ENCODE data around the gene CEP250. TPM values are rescaled to one million over a fixed set of nuclear protein-coding genes. Genes with fewer than 3 reads are reported as not detected.

CEP250 gene
- total and polyA plus RNA-seq, 2 donors = 12.5 to 17.6 TPM

- H3K27ac ChIP-seq (ENCODE audit: low read depth in 1 of 2, low read length in 1 of 2) = no peak overlapping the region
- DNase-seq (ENCODE audit: low read depth in 6 of 9, low spot score in 9 of 9) = no peak
- no peaks in the 10 kb centered on the region for H3K9me3 ChIP-seq (ENCODE audit: control insufficient read depth in 2 of 2, insufficient read depth in 1 of 2, low read length in 1 of 2)
- peaks cover 46 to 55% of the 10 kb centered on the region in 2 donors for H3K36me3 ChIP-seq (ENCODE audit: control insufficient read depth in 2 of 2, insufficient read depth in 2 of 2, low read length in 1 of 2)
- H3K4me3 ChIP-seq (ENCODE audit: low read length in 2 of 2) = no peak overlapping the region
- 96% methylated on average over 8 of the region's 8 CpGs for WGBS
- H3K27me3 ChIP-seq (ENCODE audit: control insufficient read depth in 2 of 2, insufficient read depth in 1 of 2, low read length in 1 of 2) = no peaks in the 10 kb centered on the region
- H3K4me1 ChIP-seq (ENCODE audit: control insufficient read depth in 2 of 2, insufficient read depth in 2 of 2, low read length in 2 of 2) = no peaks in the 10 kb centered on the region
Observed at GRCh38 chr20:35556871-35557270, 101.5 kb downstream of the CEP250 start.

GRCh38 chr20:35558451-35558850, 103.1 kb downstream of the CEP250 start:
- Histone ChIP-seq H3K4me3 (ENCODE audit: low read length in 2 of 2) (no peak overlapping the region), H3K27me3 (ENCODE audit: control insufficient read depth in 2 of 2, insufficient read depth in 1 of 2, low read length in 1 of 2) (no peaks in the 10 kb centered on the region), H3K9me3 (ENCODE audit: control insufficient read depth in 2 of 2, insufficient read depth in 1 of 2, low read length in 1 of 2) (no peaks in the 10 kb centered on the region), H3K27ac (ENCODE audit: low read depth in 1 of 2, low read length in 1 of 2) (no peak overlapping the region), H3K4me1 (ENCODE audit: control insufficient read depth in 2 of 2, insufficient read depth in 2 of 2, low read length in 2 of 2) (no peaks in the 10 kb centered on the region), H3K36me3 (ENCODE audit: control insufficient read depth in 2 of 2, insufficient read depth in 2 of 2, low read length in 1 of 2) (peaks cover 32 to 47% of the 10 kb centered on the region in 2 donors)
- 98% methylated on average over 4 of the region's 4 CpGs for WGBS
- no peak for DNase-seq (ENCODE audit: low read depth in 6 of 9, low spot score in 9 of 9)

- no peaks in the 10 kb centered on the region for H3K27me3 ChIP-seq (ENCODE audit: control insufficient read depth in 2 of 2, insufficient read depth in 1 of 2, low read length in 1 of 2)
- H3K4me1 ChIP-seq (ENCODE audit: control insufficient read depth in 2 of 2, insufficient read depth in 2 of 2, low read length in 2 of 2) = no peaks in the 10 kb centered on the region
- WGBS = 96% methylated on average over 24 of the region's 24 CpGs
- no peak overlapping the region for H3K27ac ChIP-seq (ENCODE audit: low read depth in 1 of 2, low read length in 1 of 2)
- no peaks in the 10 kb centered on the region for H3K9me3 ChIP-seq (ENCODE audit: control insufficient read depth in 2 of 2, insufficient read depth in 1 of 2, low read length in 1 of 2)
- no peak for DNase-seq (ENCODE audit: low read depth in 6 of 9, low spot score in 9 of 9)
- H3K36me3 ChIP-seq (ENCODE audit: control insufficient read depth in 2 of 2, insufficient read depth in 2 of 2, low read length in 1 of 2) = peaks cover 24 to 41% of the 10 kb centered on the region in 2 donors
- no peak overlapping the region for H3K4me3 ChIP-seq (ENCODE audit: low read length in 2 of 2)
Observed at GRCh38 chr20:35559042-35559693, 103.8 kb downstream of the CEP250 start.

DNA sequence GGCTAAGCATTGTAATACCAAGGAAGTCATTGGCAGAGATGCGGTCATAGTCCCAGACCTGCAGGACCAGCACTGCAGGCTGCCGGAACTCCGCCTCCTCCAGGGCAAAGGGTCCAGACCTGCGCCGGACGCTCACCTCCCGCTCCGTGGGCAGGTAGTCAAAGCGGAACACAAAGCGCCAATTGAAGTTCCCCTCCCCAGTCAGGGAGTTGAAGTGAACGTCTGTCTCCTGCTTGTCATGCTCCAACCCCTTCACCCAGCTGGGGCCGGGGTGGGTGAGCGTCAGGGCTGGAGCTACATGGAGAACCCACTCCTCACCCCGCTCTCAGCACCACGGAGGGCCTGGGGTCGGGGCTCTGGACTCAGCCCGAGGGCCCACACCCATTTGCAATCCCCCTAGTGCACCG, 104.7 kb downstream of the CEP250 start:
- DNase-seq (ENCODE audit: low read depth in 6 of 9, low spot score in 9 of 9) = no peak
- H3K4me1 ChIP-seq (ENCODE audit: control insufficient read depth in 2 of 2, insufficient read depth in 2 of 2, low read length in 2 of 2) = no peaks in the 10 kb centered on the region
- H3K4me3 ChIP-seq (ENCODE audit: low read length in 2 of 2) = no peak overlapping the region
- H3K36me3 ChIP-seq (ENCODE audit: control insufficient read depth in 2 of 2, insufficient read depth in 2 of 2, low read length in 1 of 2) = peaks cover 21 to 32% of the 10 kb centered on the region in 2 donors
- no peaks in the 10 kb centered on the region for H3K9me3 ChIP-seq (ENCODE audit: control insufficient read depth in 2 of 2, insufficient read depth in 1 of 2, low read length in 1 of 2)
- H3K27ac ChIP-seq (ENCODE audit: low read depth in 1 of 2, low read length in 1 of 2) = no peak overlapping the region
- 89% methylated on average over 18 of the region's 18 CpGs for WGBS
- no peaks in the 10 kb centered on the region for H3K27me3 ChIP-seq (ENCODE audit: control insufficient read depth in 2 of 2, insufficient read depth in 1 of 2, low read length in 1 of 2)

GRCh38 chr20:35560541-35560940, 105.1 kb downstream of the CEP250 start:
- WGBS = 80% methylated on average over 10 of the region's 10 CpGs
- no peak for DNase-seq (ENCODE audit: low read depth in 6 of 9, low spot score in 9 of 9)

DNA sequence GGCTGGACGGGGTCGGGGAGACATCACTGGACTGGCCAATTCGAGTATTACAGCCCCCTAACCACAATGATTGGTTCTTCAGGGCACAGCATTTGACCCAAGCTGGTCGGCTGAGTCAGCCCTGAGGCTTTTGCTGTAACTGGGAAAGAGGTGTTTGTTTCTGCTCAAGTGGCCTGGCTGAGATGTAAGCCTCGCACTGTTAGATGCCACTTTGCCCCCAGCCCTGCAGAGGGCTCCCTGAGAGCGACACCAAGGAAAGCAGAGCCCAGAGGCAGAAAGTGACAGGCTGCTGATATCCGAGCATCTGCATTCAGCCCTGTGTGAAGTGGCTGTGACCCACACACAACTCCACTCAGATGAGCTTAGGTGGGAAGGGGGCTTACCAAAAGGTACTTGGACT, 105.9 kb downstream of the CEP250 start:
- H3K27me3 ChIP-seq (ENCODE audit: control insufficient read depth in 2 of 2, insufficient read depth in 1 of 2, low read length in 1 of 2) = no peaks in the 10 kb centered on the region
- H3K27ac ChIP-seq (ENCODE audit: low read depth in 1 of 2, low read length in 1 of 2) = no peak overlapping the region
- H3K4me3 ChIP-seq (ENCODE audit: low read length in 2 of 2) = no peak overlapping the region
- DNase-seq (ENCODE audit: low read depth in 6 of 9, low spot score in 9 of 9) = peak in 2 of 9 donors; percentile 22 to 28
- H3K36me3 ChIP-seq (ENCODE audit: control insufficient read depth in 2 of 2, insufficient read depth in 2 of 2, low read length in 1 of 2) = peaks cover 10 to 21% of the 10 kb centered on the region in 2 donors
- 59% methylated on average over 7 of the region's 7 CpGs for WGBS
- H3K9me3 ChIP-seq (ENCODE audit: control insufficient read depth in 2 of 2, insufficient read depth in 1 of 2, low read length in 1 of 2) = no peaks in the 10 kb centered on the region
- no peaks in the 10 kb centered on the region for H3K4me1 ChIP-seq (ENCODE audit: control insufficient read depth in 2 of 2, insufficient read depth in 2 of 2, low read length in 2 of 2)

More at GRCh38 chr20:35560541-35560940, 105.1 kb downstream of the CEP250 start:
- Histone ChIP-seq H3K36me3 (ENCODE audit: control insufficient read depth in 2 of 2, insufficient read depth in 2 of 2, low read length in 1 of 2) (peaks cover 17 to 27% of the 10 kb centered on the region in 2 donors), H3K9me3 (ENCODE audit: control insufficient read depth in 2 of 2, insufficient read depth in 1 of 2, low read length in 1 of 2) (no peaks in the 10 kb centered on the region), H3K27ac (ENCODE audit: low read depth in 1 of 2, low read length in 1 of 2) (no peak overlapping the region), H3K4me1 (ENCODE audit: control insufficient read depth in 2 of 2, insufficient read depth in 2 of 2, low read length in 2 of 2) (no peaks in the 10 kb centered on the region), H3K27me3 (ENCODE audit: control insufficient read depth in 2 of 2, insufficient read depth in 1 of 2, low read length in 1 of 2) (no peaks in the 10 kb centered on the region), H3K4me3 (ENCODE audit: low read length in 2 of 2) (no peak overlapping the region)

DNA sequence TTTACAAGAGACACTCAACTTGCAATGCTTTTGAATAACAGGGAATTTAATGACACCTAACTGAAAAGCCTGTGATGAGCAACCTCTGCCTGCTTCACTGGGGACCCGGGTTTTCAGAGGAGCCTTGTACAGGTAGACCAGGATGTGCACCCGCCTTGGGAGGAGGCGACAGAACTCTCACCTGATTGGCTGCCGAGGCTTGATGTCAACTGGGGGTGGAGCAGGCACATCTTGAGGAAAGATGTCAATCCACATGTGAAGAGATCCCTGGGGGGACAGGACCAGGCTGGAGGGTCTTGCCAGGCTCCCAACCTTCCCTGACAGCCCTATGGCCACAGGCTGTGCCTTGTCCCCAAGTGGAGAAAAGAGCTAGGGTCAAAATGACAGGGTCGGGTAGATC, 106.3 kb downstream of the CEP250 start:
- H3K4me1 ChIP-seq (ENCODE audit: control insufficient read depth in 2 of 2, insufficient read depth in 2 of 2, low read length in 2 of 2) = no peaks in the 10 kb centered on the region
- H3K4me3 ChIP-seq (ENCODE audit: low read length in 2 of 2) = no peak overlapping the region
- no peak overlapping the region for H3K27ac ChIP-seq (ENCODE audit: low read depth in 1 of 2, low read length in 1 of 2)
- no peak for DNase-seq (ENCODE audit: low read depth in 6 of 9, low spot score in 9 of 9)
- no peaks in the 10 kb centered on the region for H3K9me3 ChIP-seq (ENCODE audit: control insufficient read depth in 2 of 2, insufficient read depth in 1 of 2, low read length in 1 of 2)
- peaks cover 6 to 17% of the 10 kb centered on the region in 2 donors for H3K36me3 ChIP-seq (ENCODE audit: control insufficient read depth in 2 of 2, insufficient read depth in 2 of 2, low read length in 1 of 2)
- 85% methylated on average over 5 of the region's 5 CpGs for WGBS
- no peaks in the 10 kb centered on the region for H3K27me3 ChIP-seq (ENCODE audit: control insufficient read depth in 2 of 2, insufficient read depth in 1 of 2, low read length in 1 of 2)

- Histone ChIP-seq H3K27me3 (ENCODE audit: control insufficient read depth in 2 of 2, insufficient read depth in 1 of 2, low read length in 1 of 2) (no peaks in the 10 kb centered on the region), H3K36me3 (ENCODE audit: control insufficient read depth in 2 of 2, insufficient read depth in 2 of 2, low read length in 1 of 2) (peaks cover 0 to 8% of the 10 kb centered on the region in 2 donors), H3K4me1 (ENCODE audit: control insufficient read depth in 2 of 2, insufficient read depth in 2 of 2, low read length in 2 of 2) (no peaks in the 10 kb centered on the region), H3K27ac (ENCODE audit: low read depth in 1 of 2, low read length in 1 of 2) (no peak overlapping the region), H3K4me3 (ENCODE audit: low read length in 2 of 2) (no peak overlapping the region), H3K9me3 (ENCODE audit: control insufficient read depth in 2 of 2, insufficient read depth in 1 of 2, low read length in 1 of 2) (no peaks in the 10 kb centered on the region)
- DNase-seq (ENCODE audit: low read depth in 6 of 9, low spot score in 9 of 9) = no peak
- 87% methylated on average over 10 of the region's 10 CpGs for WGBS
Observed at GRCh38 chr20:35562541-35563110, 107.2 kb downstream of the CEP250 start.

- H3K27ac ChIP-seq (ENCODE audit: low read depth in 1 of 2, low read length in 1 of 2) = no peak overlapping the region
- peaks cover 0 to 5% of the 10 kb centered on the region in 2 donors for H3K36me3 ChIP-seq (ENCODE audit: control insufficient read depth in 2 of 2, insufficient read depth in 2 of 2, low read length in 1 of 2)
- DNase-seq (ENCODE audit: low read depth in 6 of 9, low spot score in 9 of 9) = no peak
- 98% methylated on average over 10 of the region's 10 CpGs for WGBS
- H3K4me3 ChIP-seq (ENCODE audit: low read length in 2 of 2) = no peak overlapping the region
- H3K27me3 ChIP-seq (ENCODE audit: control insufficient read depth in 2 of 2, insufficient read depth in 1 of 2, low read length in 1 of 2) = no peaks in the 10 kb centered on the region
- H3K4me1 ChIP-seq (ENCODE audit: control insufficient read depth in 2 of 2, insufficient read depth in 2 of 2, low read length in 2 of 2) = no peaks in the 10 kb centered on the region
- H3K9me3 ChIP-seq (ENCODE audit: control insufficient read depth in 2 of 2, insufficient read depth in 1 of 2, low read length in 1 of 2) = no peaks in the 10 kb centered on the region
Observed at GRCh38 chr20:35563834-35564233, 108.4 kb downstream of the CEP250 start.

Data from thymus (tissue), 11 donors.